ENCODE results near the gene BCKDHB. TPM values are rescaled to one million over a fixed set of nuclear protein-coding genes. Genes with fewer than 3 reads are reported as not detected.

The BCKDHB gene
- total RNA-seq, 1 donor from 2014 or later, result 14.3 TPM

GRCh38 chr6:80341330-80341729 is 234.9 kb downstream of the BCKDHB start:
- Histone ChIP-seq H3K27me3 (no peaks in the 10 kb centered on the region), H3K9me3 (no peaks in the 10 kb centered on the region), H3K27ac (no peak overlapping the region), H3K4me1 (no peaks in the 10 kb centered on the region), H3K36me3 (no peaks in the 10 kb centered on the region), H3K4me3 (no peak overlapping the region)
- intact Hi-C loops (cut with DNase I), result no loop called here
- DNase-seq (ENCODE audit: low spot score in 2 of 2), result no peak
- no peak for TF ChIP-seq CTCF (IDR thresholded peaks at IDR 0.05)

DNA sequence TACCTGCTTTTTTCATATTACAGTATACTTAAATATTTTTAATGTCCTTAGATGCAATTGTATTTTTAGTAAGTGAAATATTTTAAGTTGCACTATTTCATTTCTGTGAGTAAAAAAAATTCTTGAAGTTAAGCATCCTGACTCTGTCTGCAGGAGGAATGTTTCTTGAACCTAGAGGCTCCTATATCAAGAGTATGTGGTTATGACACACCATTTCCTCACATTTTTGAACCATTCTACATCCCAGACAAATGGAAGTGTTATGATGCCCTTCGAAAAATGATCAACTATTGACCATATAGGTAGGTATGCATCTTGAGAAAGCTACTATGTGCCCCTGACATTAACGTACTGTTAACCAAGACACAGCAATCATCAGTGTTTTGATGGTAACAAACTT is 237.0 kb downstream of the BCKDHB start:
- TF ChIP-seq CTCF (IDR thresholded peaks at IDR 0.05), result no peak
- Histone ChIP-seq H3K36me3 (no peaks in the 10 kb centered on the region), H3K9me3 (no peaks in the 10 kb centered on the region), H3K4me1 (peaks cover 0 to 9% of the 10 kb centered on the region in 2 donors), H3K4me3 (no peak overlapping the region), H3K27me3 (no peaks in the 10 kb centered on the region), H3K27ac (no peak overlapping the region)
- DNase-seq (ENCODE audit: low spot score in 2 of 2), result no peak
- intact Hi-C loops (cut with DNase I), result no loop called here

DNA sequence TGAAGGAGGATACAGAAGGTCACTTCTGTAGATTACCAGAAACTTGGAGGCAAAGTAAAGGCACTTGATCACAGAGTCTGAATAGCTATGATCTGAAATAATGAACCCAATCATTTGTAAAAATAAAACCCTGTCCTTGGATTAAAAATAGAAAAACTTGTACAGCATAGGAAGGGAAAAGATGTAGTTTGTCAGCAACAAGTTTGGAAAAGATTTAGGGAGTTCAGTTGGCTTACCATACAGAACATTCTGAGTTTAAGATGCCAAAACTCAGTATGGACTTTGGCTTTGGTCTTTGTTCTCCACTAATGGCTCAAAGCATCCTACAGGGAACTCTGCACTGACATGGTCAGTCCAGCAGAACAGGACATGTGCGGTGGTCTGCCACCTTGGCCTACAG is 240.6 kb downstream of the BCKDHB start:
- Histone ChIP-seq H3K4me3 (no peak overlapping the region), H3K4me1 (peaks cover 0 to 9% of the 10 kb centered on the region in 2 donors), H3K36me3 (no peaks in the 10 kb centered on the region), H3K27ac (no peak overlapping the region), H3K27me3 (no peaks in the 10 kb centered on the region), H3K9me3 (no peaks in the 10 kb centered on the region)
- TF ChIP-seq CTCF (IDR thresholded peaks at IDR 0.05), result no peak
- DNase-seq (ENCODE audit: low spot score in 2 of 2), result no peak
- intact Hi-C loops (cut with DNase I), result no loop called here

DNA sequence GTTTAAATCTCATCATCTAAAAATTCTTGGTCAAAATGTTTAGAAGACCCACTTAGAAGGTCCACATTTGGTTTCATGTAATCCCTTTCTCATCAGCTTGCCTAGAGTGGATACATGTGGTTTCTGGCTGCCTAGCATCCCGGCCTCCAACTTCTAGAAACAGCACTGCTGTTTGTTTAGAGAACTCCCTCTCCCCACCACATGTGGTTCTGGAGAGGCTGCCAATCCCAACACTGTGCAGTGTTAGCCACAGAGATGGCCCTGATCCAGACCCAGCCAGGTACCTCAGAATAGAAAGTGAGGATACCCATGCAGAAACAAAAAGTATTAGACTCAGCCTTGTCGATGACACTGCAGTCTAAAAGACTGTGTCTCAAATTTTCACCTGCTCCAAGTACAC is 241.8 kb downstream of the BCKDHB start:
- Histone ChIP-seq H3K4me1 (peaks cover 0 to 9% of the 10 kb centered on the region in 2 donors), H3K9me3 (no peaks in the 10 kb centered on the region), H3K4me3 (no peak overlapping the region), H3K36me3 (no peaks in the 10 kb centered on the region), H3K27ac (no peak overlapping the region), H3K27me3 (no peaks in the 10 kb centered on the region)
- DNase-seq (ENCODE audit: low spot score in 2 of 2), result no peak
- no peak for TF ChIP-seq CTCF (IDR thresholded peaks at IDR 0.05)
- intact Hi-C loops (cut with DNase I), result no loop called here

DNA sequence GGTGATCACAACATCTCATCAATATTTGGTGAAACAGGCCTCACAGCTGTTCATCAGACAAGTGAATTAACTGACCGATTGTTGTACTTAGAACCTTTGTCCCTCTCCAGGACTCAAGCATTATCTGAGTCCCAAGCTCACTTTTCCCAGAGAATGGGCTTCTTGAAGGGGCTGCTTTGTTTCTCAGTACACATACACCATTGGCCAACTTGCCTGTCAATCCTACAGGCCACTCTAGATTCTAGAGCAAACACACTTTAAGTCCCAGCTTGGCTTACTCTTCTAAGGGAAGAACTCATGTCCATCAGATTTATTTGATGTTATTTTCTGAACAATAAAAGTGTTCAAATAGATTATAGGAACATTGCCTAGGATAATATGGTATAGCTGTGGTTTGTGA is 249.5 kb downstream of the BCKDHB start:
- TF ChIP-seq CTCF (IDR thresholded peaks at IDR 0.05), result no peak
- DNase-seq (ENCODE audit: low spot score in 2 of 2), result no peak
- Histone ChIP-seq H3K36me3 (peaks cover 0 to 4% of the 10 kb centered on the region in 2 donors), H3K27ac (no peak overlapping the region), H3K9me3 (no peaks in the 10 kb centered on the region), H3K4me1 (no peaks in the 10 kb centered on the region), H3K4me3 (no peak overlapping the region), H3K27me3 (no peaks in the 10 kb centered on the region)
- intact Hi-C loops (cut with DNase I), result no loop called here

- Histone ChIP-seq H3K4me3 (no peak overlapping the region), H3K27me3 (no peaks in the 10 kb centered on the region), H3K27ac (no peak overlapping the region), H3K36me3 (peaks cover 0 to 4% of the 10 kb centered on the region in 2 donors), H3K9me3 (no peaks in the 10 kb centered on the region), H3K4me1 (no peaks in the 10 kb centered on the region)
- no peak for TF ChIP-seq CTCF (IDR thresholded peaks at IDR 0.05)
- no peak for DNase-seq (ENCODE audit: low spot score in 2 of 2)
- intact Hi-C loops (cut with DNase I), result no loop called here
Measured at GRCh38 chr6:80356545-80356944, 250.1 kb downstream of the BCKDHB start.

Data from ascending aorta (tissue), 2 donors.